GM23248 (cell line): ENCODE data around the gene EIF1.

Experiments used
- EZH2 ChIP-seq: fragments of 200-600 bp; sonication (generic); IDR thresholded peaks from 2 replicates; pipeline ENCODE4 v1.6.1; 2018; ENCODE audit warnings: antibody characterized with exemption, mild to moderate bottlenecking; ENCODE audit not compliant: insufficient read depth, poor library complexity, severe bottlenecking
- EZH2phosphoT487 ChIP-seq: fragments of 200-600 bp; sonication (generic); IDR thresholded peaks from 2 replicates; pipeline ENCODE4 v1.6.1; 2018; ENCODE audit warnings: antibody characterized with exemption, moderate library complexity, mild to moderate bottlenecking, low read depth; ENCODE audit not compliant: insufficient read depth

DNA sequence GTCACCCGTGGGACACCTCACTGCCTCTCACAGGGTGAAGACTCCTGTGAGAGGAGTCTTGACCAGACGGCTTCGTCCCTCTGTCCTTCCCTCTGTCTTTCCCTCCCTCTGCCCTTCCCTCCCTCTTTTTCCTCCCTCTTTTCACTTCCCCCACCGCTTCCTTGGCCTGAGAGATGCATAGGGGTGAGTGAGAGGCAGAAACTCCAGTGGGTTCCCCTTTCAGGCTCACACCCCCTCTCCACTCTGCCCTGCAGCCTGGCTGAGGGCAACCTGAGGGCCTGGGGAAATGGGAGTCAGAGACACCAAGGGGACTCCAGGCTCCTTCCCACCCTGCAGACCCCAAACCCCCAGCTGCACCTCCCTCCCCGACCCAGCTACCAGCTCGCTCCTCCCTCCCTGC lies 49.7 kb upstream of the EIF1 start:
- TF ChIP-seq EZH2 (no peak), EZH2phosphoT487 (no peak)
